ENCODE measurements around the gene SLC5A7. TPM values are rescaled to one million over a fixed set of nuclear protein-coding genes. Genes with fewer than 3 reads are reported as not detected.
A peak's percentile ranks its signal among the peaks of the same experiment; 100 is the strongest.

SLC5A7 gene
- total RNA-seq (2021; ENCODE audit: unreplicated experiment) (not detected), Bru-seq, nascent RNA (not detected), BruChase-seq, experiment 1, labeled RNA remaining after a 2-hour chase (not detected), BruChase-seq, experiment 2, labeled RNA remaining after a 6-hour chase (percentile 4 among the genes with signal in this experiment)
- polyA plus RNA-seq (2012; ENCODE audit: insufficient read length) = not detected
- long read RNA-seq = 0 reads

DNA sequence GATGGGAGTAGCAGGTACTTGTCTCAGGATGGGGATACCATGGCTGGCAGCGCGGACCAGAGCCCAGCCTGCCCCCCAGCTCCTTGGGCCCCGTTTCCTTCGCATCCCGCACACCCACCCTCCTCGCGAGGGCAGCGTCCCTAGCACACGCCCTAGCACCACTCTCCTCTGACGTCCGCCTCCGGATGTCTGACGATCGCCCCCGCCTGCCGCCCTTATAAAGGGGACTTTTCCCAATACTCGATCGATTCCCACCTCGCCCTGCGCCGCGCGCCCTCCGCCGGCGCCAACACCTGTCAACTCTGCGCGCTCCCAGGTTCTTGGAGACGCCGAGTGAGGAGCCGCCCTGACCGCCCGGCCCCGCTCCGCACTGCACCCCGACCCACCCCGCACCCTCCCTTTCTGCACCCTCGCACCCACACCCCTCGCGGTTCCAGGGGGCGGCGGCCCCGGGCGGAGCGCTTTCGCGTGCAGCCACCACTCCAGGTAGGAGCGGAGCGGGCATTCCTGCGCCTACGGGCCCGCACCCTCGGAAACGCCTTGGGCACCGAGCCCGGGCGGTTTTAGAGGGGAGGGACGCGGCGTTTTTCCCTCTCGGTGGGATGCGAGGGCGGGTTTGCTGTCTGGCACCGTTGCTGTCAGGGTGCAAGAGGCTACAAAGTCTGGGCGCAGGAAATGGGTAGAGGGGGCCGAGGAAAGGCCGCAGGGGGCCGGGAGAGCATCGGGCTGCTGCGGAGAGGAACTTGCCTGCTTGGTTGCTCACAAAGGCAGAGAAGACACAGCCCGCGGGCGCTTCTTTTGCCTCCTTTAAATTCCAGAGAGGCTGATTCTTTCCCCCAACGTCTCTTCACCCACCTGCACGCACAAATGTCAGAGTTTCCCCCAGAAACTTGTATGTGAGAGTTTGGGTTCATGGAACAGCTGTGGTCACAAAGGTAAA is at the start of gene SLC5A7:
SLC5A7 (plus strand) TSS at position 247 of the 940 bp plus-strand sequence. CDS start 1,632 bp downstream, outside the sequence.
- Histone ChIP-seq H3K27ac (ENCODE audit: low read length) (no peak within 1 kb of the TSS), H3K4me1 (ENCODE audit: control insufficient read depth, insufficient read depth, low read length) (0 out of 2 replicates have a peak, but pooled peaks cover 3% of the 10 kb centered on the region), H3K9me3 (ENCODE audit: control insufficient read depth, insufficient read depth, low read depth, low read length) (no peaks in the 10 kb centered on the region), H3K27me3 (ENCODE audit: control insufficient read depth, insufficient read depth, low read length) (peaks cover 15% of the 10 kb centered on the region), H3K36me3 (ENCODE audit: control insufficient read depth, insufficient read depth, low read length) (no peaks in the 10 kb centered on the region), H3K4me3 (ENCODE audit: low read depth in 2 of 2, low read length in 2 of 2) (peak within 1 kb of the TSS; percentile 12 to 17)
- in situ Hi-C loops (cut with HindIII; ENCODE audit: low pct_unique_long_range_greater_than_20kb, low sequenced_read_pairs) (no loop called here), intact Hi-C loops (cut with micrococcal nuclease; ENCODE audit: unreplicated experiment) (no loop called here)
- no TSS peak for BruUV-seq (replicated peaks)
- DNase-seq (ENCODE audit: low read depth, low spot score) (no peak), ATAC-seq (no peak)
- no peak for TF ChIP-seq SIN3A (IDR thresholded peaks at IDR 0.05; ENCODE audit: borderline replicate concordance, insufficient read depth, low read depth, low read length)
- TF ChIP-seq POLR2AphosphoS5 (IDR thresholded peaks at IDR 0.05; ENCODE audit: low read depth, low read length) = no peak
- TF ChIP-seq TCF7L2 (IDR thresholded peaks at IDR 0.05; ENCODE audit: low read depth, low read length) = no peak
- TF ChIP-seq, protein P1, sequence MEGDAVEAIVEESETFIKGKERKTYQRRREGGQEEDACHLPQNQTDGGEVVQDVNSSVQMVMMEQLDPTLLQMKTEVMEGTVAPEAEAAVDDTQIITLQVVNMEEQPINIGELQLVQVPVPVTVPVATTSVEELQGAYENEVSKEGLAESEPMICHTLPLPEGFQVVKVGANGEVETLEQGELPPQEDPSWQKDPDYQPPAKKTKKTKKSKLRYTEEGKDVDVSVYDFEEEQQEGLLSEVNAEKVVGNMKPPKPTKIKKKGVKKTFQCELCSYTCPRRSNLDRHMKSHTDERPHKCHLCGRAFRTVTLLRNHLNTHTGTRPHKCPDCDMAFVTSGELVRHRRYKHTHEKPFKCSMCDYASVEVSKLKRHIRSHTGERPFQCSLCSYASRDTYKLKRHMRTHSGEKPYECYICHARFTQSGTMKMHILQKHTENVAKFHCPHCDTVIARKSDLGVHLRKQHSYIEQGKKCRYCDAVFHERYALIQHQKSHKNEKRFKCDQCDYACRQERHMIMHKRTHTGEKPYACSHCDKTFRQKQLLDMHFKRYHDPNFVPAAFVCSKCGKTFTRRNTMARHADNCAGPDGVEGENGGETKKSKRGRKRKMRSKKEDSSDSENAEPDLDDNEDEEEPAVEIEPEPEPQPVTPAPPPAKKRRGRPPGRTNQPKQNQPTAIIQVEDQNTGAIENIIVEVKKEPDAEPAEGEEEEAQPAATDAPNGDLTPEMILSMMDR (IDR thresholded peaks at IDR 0.05) = no peak
- TF ChIP-seq, protein P2, sequence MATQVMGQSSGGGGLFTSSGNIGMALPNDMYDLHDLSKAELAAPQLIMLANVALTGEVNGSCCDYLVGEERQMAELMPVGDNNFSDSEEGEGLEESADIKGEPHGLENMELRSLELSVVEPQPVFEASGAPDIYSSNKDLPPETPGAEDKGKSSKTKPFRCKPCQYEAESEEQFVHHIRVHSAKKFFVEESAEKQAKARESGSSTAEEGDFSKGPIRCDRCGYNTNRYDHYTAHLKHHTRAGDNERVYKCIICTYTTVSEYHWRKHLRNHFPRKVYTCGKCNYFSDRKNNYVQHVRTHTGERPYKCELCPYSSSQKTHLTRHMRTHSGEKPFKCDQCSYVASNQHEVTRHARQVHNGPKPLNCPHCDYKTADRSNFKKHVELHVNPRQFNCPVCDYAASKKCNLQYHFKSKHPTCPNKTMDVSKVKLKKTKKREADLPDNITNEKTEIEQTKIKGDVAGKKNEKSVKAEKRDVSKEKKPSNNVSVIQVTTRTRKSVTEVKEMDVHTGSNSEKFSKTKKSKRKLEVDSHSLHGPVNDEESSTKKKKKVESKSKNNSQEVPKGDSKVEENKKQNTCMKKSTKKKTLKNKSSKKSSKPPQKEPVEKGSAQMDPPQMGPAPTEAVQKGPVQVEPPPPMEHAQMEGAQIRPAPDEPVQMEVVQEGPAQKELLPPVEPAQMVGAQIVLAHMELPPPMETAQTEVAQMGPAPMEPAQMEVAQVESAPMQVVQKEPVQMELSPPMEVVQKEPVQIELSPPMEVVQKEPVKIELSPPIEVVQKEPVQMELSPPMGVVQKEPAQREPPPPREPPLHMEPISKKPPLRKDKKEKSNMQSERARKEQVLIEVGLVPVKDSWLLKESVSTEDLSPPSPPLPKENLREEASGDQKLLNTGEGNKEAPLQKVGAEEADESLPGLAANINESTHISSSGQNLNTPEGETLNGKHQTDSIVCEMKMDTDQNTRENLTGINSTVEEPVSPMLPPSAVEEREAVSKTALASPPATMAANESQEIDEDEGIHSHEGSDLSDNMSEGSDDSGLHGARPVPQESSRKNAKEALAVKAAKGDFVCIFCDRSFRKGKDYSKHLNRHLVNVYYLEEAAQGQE (IDR thresholded peaks at IDR 0.05; ENCODE audit: insufficient read depth in 1 of 2, low read depth in 2 of 2, low read length in 1 of 2) = no peak
- CTCF ChIA-PET = no interaction called here
- POLR2A ChIA-PET = no interaction called here

DNA sequence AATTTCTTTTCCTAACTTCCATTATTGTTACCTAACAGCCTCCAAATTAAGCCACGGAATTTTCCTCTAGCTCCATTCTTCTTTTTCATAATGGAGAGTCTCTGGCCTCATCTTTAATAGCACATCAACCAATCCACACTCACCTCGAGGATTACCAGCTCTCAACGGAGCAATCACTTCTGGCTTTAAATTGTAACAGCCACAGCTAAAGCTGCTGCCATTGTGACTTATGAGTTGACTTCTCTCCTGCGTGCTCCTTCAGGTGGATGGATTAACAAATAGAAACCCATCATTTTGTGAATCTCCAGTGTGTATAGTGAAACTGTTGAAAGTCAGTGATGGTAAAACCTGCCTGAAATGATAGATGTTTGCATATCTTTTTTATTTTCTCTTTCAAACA is 24.9 kb upstream of the SLC5A7 start:
- intact Hi-C loops (cut with micrococcal nuclease; ENCODE audit: unreplicated experiment) = no loop called here
- no peak overlapping the region for H3K4me3 ChIP-seq (ENCODE audit: low read depth in 2 of 2, low read length in 2 of 2)
- H3K4me1 ChIP-seq (ENCODE audit: control insufficient read depth, insufficient read depth, low read length) = no peaks in the 10 kb centered on the region
- H3K27me3 ChIP-seq (ENCODE audit: control insufficient read depth, insufficient read depth, low read length) = no peaks in the 10 kb centered on the region
- ATAC-seq (no peak), DNase-seq (ENCODE audit: low read depth, low spot score) (no peak)
- H3K27ac ChIP-seq (ENCODE audit: low read length) = no peak overlapping the region
- BruUV-seq (replicated peaks) = no TSS peak
- ChIA-PET POLR2A (no interaction called here), CTCF (no interaction called here)
- in situ Hi-C loops (cut with HindIII; ENCODE audit: low pct_unique_long_range_greater_than_20kb, low sequenced_read_pairs) = no loop called here
- H3K9me3 ChIP-seq (ENCODE audit: control insufficient read depth, insufficient read depth, low read depth, low read length) = no peaks in the 10 kb centered on the region
- no peak for TF ChIP-seq POLR2AphosphoS5 (IDR thresholded peaks at IDR 0.05; ENCODE audit: low read depth, low read length)
- TF ChIP-seq TCF7L2 (IDR thresholded peaks at IDR 0.05; ENCODE audit: low read depth, low read length) = no peak
- no peak for TF ChIP-seq SIN3A (IDR thresholded peaks at IDR 0.05; ENCODE audit: borderline replicate concordance, insufficient read depth, low read depth, low read length)
- TF ChIP-seq, protein P1 (IDR thresholded peaks at IDR 0.05) = no peak
- TF ChIP-seq, protein P2 (IDR thresholded peaks at IDR 0.05; ENCODE audit: insufficient read depth in 1 of 2, low read depth in 2 of 2, low read length in 1 of 2) = no peak
- H3K36me3 ChIP-seq (ENCODE audit: control insufficient read depth, insufficient read depth, low read length) = no peaks in the 10 kb centered on the region
